GM12872 (cell line): ENCODE measurements around the gene DHRS13.
A peak's percentile ranks its signal among the peaks of the same experiment; 100 is the strongest.

ENCODE experiments used
- TF ChIP-seq, protein P1 (sequence below): IDR thresholded peaks from 3 replicates; pipeline ENCODE4 v1.5.1; 2011; ENCODE audit warnings: low read depth, mild to moderate bottlenecking, low read length, moderate library complexity; ENCODE audit not compliant: insufficient read depth

DHRS13 gene

DNA sequence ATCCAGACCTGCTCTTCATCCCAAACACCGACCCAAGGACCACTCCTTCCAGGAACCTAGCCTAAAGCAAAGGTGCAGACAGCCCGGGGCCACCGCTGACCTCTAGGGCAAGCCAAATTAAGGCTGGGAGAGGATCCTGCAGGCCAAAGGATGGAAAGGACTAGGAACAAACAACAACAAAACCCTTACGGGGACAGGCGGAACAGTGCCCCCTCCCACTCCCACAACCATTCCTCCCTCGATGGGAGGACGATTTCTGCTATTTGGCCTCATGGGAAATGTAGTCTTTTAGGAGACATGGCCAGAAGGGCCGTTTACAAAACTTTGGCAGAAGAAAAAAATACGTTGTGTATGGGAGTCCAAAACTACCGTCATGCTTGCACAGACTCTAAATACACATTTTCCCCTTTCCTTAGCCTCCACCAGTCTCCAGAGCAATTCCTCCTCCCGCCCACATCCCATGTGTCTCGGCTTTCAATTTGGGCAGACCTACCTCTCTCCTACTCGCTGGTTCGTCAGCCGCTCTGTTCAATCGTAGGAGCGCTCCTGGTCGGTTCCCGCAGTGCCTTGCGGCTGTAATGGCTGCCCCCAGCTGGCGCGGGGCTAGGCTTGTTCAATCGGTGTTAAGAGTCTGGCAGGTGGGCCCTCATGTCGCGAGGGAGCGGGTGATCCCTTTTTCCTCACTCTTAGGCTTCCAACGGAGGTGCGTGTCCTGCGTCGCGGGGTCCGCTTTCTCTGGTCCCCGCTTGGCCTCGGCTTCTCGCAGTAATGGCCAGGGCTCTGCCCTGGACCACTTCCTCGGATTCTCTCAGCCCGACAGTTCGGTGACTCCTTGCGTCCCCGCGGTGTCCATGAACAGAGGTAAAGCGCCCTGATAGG is 48.2 kb downstream of the DHRS13 start, which contains the start of gene ERAL1:
TSS of gene ERAL1 (plus strand) at position 560 of the 879 bp plus-strand sequence. CDS start at position 579, 19 bp downstream.
- TF ChIP-seq, protein P1, sequence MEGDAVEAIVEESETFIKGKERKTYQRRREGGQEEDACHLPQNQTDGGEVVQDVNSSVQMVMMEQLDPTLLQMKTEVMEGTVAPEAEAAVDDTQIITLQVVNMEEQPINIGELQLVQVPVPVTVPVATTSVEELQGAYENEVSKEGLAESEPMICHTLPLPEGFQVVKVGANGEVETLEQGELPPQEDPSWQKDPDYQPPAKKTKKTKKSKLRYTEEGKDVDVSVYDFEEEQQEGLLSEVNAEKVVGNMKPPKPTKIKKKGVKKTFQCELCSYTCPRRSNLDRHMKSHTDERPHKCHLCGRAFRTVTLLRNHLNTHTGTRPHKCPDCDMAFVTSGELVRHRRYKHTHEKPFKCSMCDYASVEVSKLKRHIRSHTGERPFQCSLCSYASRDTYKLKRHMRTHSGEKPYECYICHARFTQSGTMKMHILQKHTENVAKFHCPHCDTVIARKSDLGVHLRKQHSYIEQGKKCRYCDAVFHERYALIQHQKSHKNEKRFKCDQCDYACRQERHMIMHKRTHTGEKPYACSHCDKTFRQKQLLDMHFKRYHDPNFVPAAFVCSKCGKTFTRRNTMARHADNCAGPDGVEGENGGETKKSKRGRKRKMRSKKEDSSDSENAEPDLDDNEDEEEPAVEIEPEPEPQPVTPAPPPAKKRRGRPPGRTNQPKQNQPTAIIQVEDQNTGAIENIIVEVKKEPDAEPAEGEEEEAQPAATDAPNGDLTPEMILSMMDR = no peak

DNA sequence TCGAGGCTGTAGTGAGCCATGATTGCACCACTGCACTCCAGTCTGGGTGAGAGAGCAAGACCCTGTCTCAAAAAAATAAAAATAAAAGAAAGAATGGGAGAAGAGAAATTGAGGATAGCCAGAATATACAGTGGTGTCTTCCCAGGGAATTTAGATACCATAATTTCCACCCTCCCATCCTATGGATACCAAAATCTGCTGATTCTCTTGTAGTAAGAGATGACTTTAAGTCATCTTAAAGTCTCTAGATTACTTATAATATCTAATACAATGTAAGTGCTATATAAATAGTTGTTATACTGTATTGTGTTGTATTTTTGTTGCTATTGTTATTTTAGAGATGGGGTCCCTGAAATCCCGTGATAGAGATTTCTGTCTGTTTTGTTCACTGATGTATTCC is 49.6 kb downstream of the DHRS13 start:
- TF ChIP-seq, protein P1 = no peak

DNA sequence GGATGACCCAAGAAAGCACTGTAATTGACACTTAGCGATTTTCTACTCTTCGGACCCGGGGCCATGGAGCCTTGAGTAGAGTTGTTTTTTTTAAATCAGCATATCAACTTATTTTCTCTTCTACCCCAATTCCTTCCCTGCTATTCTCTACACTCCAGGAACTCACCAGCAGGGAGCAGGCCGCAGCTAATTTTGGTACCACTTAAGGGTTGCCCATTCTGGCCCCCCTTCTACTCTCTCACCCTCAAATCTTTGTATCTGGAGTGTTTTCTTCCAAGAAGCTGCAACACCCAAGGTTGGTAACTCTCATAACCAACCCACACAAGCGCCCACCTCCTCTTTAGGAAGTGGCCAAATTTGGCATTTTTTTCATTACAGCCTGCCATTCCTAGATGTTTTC is 53.6 kb downstream of the DHRS13 start:
- TF ChIP-seq, protein P1 = no peak

DNA sequence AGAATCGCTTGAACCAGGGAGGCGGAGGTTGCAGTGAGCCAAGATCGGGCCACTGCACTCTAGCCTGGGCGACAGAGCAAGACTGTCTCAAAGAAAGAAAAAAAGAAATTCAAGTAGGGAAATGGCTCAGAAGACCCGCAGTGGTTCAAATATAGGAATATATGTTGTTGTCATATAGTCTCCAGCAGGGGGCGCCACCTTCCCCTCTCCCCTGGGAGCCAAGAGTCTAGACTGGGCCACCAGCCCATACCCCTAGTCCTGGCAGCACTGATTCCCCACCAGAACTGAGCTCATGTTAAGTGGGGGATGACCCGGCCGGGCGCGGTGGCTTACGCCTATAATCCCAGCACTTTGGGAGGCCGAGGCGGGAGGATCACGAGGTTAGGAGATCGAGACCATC is 54.2 kb downstream of the DHRS13 start:
- TF ChIP-seq, protein P1 = peak; percentile 63
